GM18519 (cell line): ENCODE measurements around the gene ADCY4.
"Not testable (repeated sequence)": the region's sequence is repeated elsewhere in the genome, so short reads cannot be mapped to it uniquely, and the experiment has no call there.

Source experiments
- ATAC-seq: cut with Tn5 transposase; IDR thresholded peaks from one replicate; pipeline ENCODE4 v1.9.1; 2021; ENCODE audit warnings: mild to moderate bottlenecking, moderate library complexity; ENCODE audit not compliant: unreplicated experiment, low FRiP score

Gene ADCY4

DNA sequence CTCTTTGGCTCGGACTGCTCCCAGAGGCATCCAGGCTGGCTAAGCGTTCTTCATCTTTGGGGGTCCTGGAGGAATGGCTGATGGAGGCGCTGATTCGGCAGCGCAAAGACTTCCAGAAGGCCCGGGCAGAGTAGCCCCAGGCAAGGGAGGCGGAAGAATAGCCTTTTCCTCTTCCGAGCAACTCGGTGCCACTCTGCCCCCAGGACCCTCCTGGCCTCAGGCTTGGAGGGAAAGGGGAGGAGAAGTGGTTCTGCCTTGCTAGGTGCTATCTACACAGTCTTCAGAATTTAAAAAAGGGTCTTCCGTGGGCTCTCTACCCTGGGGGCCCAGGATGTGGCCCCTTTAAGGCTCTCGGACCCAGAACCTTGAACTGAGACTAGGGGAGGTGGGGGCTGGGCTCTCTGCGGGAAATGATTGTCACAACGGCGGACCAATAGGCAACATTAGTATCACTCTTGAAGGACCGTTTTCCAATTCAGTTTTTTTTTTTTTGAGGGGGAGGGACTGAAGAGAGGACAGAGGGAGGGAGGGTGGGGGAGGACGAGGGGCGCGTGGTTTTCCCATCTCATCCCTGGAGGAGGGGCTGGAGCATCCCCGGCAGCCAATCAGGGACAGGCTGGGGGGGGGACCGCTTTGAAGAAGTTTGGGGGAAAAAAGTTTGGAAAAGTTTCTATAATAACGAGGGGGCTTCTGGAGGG lies 32.8 kb upstream of the ADCY4 start, which contains the start of gene NFATC4:
Gene NFATC4, plus strand, starts transcription at position 671 of the 698 bp plus-strand sequence. CDS start 157 bp downstream, outside the sequence.
- no peak for ATAC-seq

DNA sequence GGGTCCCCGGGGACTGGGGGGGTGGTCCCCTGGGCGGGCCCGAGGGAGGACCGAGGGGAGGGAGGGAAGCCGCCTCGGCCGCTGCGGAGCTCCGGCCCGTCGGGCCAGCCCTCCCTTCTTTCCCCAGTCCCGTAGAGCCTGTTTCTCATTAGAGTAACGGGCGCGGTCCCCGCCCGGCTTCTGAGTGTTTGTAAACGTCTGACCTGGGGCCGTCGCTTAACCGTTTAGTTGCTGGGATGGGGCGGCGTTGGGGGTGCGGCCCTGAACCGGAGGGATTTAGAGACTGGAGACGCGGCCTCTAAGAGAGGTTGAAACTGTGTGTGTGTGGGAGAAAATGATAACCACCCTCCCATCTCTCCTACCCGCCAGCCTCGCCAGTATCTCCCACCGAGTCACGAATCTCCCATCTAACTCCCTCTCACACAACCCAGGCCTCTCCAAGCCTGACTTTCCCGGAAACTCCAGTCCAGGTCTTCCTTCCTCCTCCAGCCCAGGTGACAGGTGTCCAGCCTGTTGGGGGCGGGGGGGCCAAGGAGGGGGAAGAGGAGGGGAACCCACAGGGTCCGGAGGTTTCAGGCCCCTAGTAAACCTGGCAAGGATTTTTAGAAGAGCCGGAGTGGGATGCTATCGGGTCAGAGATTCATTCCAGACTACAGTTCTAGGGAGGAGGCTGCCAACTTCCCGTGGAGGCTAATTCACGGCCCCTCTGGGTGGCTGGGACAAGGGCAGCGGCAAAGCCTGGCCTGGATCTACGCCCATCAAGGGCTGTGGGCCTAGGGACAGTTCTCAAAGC lies 32.0 kb upstream of the ADCY4 start:
- peak; percentile 40 for ATAC-seq

DNA sequence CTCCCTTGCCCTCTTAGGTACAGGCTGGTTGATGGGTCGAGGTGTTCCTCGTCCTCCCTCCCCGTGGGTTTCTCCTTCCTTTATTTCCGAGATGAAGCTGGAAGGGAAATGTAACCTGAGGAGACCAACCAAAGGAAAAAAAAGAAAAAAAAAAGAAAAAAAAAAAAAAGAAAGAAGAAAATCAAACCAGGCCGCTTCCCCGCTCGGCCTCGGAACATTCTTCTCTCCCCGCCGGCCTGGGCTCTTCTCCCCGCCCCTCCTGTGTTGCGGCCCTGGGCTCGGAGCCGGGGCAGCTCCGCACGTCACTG lies 31.5 kb upstream of the ADCY4 start:
- no peak for ATAC-seq

DNA sequence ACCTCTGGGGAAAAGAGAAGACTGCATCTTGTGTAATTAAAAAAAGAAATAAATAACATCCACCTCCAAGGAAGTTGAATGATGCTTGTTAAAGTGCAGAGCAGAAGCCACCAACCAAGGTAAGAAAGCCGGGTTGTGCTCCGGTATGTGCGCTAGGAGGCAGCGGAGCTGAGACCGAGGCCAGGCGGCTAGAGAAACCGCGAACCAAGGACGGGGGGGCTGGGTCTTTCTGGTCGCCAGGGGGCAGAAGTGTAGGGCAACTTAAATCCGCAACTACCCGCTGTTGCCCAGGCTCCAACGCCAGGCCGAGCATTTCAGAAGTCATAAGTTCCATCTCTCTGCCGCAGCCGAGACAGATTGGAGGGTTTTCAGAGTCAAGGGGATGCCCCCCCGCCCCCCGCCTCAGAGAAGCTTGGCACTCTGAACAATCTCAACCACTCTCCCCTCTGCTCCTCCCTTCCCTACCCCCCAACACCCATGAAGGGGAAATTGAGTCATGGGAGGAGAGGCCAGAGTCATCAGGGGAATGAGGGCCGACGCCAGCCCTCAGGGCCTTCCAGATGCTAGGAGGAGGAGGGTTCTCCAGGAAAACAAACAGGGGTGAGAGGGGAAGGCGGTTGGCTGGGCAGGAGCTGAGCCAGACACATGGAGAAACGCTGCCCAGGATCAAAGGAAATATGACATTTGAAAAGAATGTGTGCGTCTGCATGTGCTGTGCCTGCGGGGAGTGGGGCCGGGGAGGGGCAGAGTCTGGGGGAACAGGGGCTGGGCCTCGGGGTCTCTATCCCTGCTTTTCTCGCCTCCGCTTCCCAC lies 30.9 kb upstream of the ADCY4 start:
- ATAC-seq, result no peak

DNA sequence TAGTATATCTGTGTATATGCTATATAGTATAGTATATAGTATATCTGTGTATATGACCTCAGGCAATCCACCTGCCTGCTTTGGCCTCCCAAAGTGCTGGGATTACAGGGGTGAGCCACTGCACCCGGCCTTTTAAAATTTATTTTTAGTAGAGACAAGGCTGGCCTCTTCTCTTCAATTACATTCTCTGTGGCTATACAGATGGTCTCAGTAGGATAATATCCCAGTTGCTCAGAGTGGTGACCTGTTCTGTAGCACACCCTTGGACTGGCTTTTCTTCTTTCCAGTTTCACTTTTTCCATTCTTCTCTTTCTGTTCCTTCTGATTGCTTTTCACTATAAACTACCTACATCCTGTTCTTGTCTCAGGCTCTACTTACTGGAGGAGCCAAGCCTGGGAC lies 30.0 kb upstream of the ADCY4 start:
- ATAC-seq, result no peak

DNA sequence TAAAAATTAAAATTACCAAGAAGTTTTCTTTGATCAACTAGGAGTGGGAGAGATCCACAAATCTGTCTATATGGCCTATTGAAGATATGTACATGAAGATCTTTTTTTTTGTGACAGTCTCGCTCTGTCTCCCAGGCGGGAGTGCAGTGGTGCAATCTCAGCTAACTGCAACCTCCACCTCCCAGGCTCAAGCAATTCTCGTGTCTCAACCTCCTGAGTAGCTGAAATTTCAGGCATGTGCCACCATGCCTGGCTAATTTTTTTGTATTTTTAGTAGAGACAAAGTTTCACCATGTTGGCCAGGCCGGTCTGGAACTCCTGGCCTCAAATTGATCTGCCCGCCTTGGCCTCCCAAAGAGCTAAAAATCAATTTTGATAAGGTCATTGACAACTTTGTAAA lies 28.5 kb upstream of the ADCY4 start:
- ATAC-seq, result no peak

DNA sequence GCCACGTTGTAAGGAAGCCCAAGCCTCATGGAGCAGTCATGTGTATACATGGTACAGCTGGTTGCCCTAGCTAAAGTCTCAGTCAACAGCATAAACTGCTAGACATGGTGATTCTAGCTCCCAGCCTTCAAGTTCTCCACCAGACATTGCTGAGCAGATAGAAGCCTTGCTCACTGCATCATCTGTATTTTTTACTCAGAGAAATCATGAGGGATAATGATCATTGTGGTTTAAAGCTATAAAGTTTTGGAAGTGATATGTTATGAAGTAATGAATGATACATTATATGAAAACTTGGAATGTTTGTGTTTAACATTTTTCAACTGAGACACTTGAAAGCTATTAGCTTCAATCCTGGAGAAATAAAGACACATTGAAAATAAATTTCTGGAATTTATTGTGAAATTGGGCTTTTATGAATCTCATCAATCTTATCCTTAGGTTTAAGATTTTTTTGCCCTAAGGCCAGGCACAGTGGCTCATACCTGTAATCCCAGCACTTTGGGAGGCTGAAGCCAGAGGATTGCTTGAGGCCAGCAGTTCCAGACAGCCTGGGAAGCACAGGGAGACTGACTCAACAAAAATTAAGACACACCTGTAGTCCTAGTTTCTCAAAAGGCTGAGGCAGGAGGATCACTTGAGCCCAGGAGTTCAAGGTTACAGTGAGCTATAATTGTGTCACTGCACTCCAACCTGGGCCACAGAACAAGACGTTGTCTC lies 27.5 kb upstream of the ADCY4 start:
- ATAC-seq, result no peak

DNA sequence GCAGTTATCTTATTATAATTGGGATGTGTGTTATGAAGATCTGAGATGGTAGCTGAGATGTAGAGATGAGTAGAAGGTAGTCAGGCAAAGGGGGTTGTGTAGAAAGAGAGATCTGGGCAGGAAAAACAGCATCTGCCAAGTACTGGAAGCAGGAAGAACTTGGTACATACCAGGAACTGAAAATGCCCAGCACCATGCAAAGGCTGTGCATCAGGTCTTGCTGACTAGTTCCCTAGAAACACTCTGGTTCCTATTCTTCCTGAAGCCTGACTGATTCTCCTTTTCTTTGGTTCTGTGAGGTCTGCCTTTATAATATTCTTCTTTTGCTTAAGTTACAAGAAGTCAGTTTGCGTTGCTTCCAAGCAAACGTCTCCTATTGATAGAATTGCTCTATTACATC lies 26.5 kb upstream of the ADCY4 start:
- no peak for ATAC-seq

DNA sequence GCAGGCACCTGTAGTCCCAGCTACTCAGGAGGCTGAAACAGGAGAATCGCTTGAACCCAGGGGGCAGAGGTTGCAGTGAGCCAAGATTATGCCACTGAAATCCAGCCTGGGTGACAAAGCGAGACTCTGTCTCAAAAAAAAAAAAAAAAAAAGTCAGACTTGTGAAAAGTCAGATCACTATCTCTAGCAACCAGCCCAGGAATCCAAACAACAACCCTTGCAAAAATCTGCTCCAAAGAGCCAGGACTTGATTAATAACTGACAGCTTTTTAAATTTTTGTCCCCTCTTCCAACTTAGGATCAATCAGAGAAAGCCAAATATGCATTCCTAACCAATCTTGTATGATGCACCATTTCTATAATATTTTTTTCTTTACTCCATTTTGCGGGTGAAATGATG lies 25.4 kb upstream of the ADCY4 start:
- no peak for ATAC-seq

DNA sequence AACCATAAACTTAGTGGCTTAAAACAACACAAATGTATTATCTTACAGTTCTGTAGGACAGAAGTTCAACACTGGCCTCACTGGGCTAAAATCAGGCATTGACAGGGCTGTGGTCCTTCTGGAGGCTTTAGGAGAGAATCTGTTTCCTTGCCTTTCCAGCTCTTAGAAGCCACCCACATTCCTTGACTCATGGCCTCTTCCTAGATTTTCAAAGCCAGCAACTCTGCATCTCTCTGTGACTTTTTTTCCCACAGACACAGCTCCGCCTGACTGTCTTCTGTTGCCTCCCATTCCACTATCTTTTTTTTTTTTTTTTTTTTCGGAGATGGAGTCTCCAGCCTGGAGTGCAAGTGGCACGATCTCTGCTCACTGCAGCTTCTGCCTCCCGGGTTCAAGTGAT lies 21.3 kb upstream of the ADCY4 start:
- ATAC-seq, result no peak

DNA sequence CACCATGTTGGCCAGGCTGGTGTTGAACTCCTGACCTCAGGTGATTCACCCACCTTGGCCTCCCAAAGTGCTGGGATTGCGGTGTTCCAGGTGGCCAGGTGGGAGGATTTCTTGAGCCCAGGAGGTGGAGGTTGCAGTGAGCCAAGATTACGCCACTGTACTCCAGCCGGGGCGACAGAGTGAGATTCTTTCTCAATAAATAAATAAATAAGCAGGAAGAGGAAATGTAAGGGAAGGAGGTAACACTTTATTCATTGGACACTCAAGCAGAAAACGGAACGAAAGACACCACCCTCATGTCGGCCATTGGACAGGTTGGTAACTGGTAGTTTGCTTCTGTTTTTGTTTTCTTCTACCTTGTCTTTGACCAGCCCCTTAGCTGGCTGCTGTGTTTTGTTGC lies 20.1 kb upstream of the ADCY4 start:
- ATAC-seq, result no peak

DNA sequence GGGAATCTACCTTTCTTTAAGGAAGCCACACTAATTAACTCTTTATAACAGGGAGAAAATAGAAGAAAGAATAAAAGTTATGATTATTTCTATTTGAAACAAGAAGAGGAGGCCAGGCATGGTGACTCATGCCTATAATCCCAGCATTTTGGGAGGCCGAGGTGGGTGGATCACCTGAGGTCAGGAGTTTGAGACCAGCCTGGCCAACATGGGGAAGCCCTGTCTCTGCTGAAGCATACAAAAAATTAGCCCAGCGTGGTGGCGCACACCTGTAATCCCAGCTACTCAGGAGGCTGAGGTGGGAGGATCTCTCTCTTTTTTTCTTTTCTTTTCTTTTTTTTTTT lies 19.6 kb upstream of the ADCY4 start:
- ATAC-seq, result not testable (repeated sequence)

DNA sequence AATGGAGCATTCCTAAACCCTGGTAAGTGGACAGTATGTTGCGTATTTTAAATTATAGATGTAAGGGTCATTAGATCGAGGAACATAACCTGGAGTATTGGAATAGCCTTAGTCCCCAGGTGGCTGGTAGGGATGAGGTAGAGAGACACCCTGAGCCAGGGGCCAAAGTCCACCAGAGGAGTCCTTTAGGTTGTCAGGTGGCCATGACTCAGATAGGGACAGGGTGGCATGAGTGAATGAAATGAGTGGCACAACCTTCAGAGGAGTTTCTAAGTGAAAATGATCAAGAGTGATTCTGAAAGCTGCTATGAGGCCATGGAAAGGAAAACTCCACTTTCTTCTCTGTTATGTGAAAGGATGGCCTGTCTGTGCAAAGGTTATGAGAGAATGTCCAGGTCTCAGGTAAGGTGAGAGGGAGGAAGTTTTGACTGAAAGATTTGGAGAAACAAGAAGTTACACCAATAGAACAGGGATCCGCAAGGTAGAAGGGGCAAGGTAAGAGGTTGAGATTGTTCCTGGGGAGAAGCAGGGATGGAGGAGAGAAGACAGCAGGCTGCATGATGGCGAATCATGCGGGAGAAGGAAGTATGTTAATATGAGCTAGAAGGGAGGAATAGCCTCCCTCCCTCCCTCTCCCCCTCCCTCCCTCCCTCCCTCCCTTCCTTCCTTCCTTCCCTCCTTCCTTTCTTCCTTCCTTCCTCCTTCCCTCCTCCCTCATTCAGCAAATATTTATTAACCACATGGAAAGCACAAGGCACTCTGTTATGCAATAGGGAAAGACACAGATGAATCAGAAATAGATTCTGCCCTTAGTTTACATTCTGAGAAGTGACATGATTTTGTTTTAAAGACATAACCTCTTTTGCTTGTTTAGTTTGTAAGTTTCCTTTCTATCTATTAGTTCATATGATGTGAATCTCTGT lies 18.9 kb upstream of the ADCY4 start:
- ATAC-seq, result no peak

DNA sequence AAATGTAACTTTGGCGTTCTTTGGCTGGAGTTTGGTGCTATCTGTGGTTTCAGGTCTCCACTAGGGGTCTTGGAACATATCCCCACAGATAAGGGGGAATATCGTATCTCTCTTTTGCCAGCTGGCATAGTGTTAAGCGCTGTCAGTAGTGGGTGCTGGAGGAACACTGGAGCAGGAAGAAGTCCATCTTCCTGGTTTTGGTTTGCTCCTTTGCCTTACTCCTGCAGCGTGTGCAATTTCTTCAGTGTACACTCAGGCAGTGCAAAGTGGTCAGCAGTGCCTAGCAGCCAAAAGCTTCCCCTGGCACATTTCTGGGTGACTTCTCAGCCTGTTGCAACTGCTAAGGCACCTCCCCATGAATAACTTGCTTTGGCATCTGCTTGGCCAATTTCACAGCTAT lies 16.6 kb upstream of the ADCY4 start:
- no peak for ATAC-seq

DNA sequence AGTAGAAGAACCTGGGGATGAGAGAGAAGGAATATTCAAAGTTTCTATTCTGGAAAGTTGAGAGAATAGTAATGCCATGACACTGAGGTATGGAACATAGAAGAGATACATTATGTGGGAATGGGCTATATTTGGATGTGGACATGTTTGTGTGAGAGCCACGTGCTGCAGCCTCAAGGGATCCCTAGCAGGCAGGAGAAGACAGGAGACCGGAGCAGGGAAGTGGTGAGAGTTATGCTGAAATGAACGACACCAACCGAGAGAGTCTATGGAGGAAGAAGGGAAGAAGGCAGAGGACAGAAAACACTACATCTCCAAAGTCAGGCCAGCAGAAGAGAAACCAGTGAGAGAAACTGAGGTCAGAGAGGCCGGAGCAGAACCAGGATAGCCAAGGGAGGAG lies 14.9 kb upstream of the ADCY4 start:
- no peak for ATAC-seq

DNA sequence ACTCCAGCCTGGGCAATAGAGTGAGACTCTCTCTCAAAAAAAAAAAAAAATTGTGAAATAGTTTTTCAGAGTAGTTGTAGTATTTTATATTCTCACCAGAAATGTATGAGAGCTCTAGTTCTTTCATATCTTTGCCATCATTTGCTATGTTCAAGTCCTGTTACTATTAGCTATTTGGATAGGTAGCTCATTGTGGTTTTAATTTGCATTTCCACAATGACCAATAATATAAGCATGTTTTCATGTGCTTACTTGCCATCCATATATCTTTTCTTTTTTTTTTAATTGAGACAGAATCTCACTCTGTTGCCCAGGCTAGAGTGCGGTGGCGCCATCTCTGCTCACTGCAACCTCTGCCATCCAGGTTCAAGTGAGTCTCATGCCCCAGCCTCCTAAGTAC lies 13.3 kb upstream of the ADCY4 start:
- no peak for ATAC-seq

DNA sequence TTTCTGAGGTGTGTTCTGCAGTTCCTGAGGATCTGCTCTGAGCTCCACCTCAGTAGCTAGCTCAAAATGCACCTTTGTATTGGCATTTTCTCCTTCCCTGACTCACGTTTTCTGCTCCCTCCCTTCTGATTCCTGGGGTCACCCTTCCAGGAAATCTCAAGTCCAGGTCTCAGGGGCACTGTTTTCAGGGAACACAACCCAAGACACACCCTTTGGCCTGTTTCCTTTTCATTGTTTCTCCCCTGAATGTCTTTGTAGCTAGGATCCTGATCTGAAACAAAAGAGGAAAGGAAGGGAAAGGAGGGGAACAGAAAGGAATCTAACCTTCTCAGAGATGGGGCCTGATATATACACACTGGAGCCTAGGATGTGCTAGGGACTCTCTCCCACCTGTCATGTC lies 12.3 kb upstream of the ADCY4 start:
- ATAC-seq, result no peak

DNA sequence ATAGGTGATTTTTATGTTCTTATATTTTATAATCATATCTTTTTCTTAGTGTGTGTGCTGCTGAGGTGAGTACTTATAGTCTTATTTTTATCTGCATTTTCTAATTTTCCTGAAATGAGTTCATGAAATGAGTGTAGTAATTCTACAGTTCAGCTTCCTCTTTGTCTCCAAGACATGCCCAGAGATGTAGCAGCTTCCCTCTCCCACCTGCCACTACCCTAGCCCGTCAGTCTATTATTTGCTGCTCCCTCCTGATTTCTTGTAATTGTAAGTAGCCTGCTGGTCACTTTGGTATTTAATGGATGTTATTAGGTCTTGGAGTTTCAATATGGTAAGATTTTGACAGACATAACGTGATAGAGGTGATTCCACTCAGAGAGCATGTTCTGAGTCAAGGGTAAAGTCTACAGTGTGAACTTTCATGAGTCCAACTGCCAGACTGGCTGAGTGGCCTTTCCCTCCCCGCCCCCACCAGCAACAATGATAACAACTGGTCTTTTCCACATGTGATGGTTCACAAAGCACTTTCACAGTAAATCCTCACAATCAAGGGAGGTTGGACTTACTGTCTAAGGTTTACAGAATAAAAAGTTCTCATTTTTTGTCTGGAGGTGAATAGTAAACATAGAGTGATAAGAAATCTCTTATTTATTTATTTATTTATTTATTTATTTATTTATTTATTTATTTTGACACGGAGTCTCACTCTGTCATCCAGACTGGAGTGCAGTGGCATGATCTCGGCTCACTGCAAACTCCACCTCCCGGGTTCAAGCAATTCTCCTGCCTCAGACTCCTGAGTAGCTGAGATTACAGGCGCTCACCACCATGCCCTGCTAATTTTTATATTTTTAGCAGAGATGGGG lies 9.2 kb upstream of the ADCY4 start:
- ATAC-seq, result no peak

DNA sequence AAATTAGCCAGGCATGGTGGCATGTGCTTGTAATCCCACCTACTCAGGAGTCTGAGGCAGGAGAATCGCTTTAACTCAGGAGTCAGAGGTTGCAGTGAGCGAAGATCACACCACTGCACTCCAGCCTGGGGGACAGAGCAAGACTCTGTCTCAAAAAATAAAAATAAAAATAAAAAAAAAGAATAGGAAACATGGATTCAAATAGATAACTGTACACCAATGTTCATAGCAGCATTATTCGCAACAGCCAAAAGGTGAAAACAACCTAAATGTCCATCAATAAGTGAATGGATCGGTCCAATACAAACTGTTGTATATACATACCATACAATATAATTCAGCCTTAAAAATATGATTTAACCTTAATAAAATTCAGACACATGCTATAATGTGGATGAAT lies 8.0 kb upstream of the ADCY4 start:
- no peak for ATAC-seq
